Neural progenitor cell (in vitro differentiated cells): ENCODE results near the gene DMKN. TPM values are rescaled to one million over a fixed set of nuclear protein-coding genes. Genes with fewer than 3 reads are reported as not detected.

Experiments
- DNase-seq: peaks from one replicate; pipeline ENCODE4 v3.0.0-alpha.2; 2016; ENCODE audit warnings: low spot score
- H2AFZ ChIP-seq: fragments of 200-600 bp; sonication (generic); replicated peaks from 2 replicates; pipeline ENCODE4 v1.6.1; 2016; ENCODE audit warnings: antibody characterized with exemption
- H3F3A ChIP-seq: fragments of 200-600 bp; sonication (generic); 2 replicates; pipeline ENCODE4 v1.6.1; 2016; ENCODE audit warnings: antibody characterized with exemption, low read depth
- H3K27ac ChIP-seq: fragments of 200-600 bp; sonication (generic); 2 replicates; pipeline ENCODE4 v1.5.1; 2016; ENCODE audit warnings: mild to moderate bottlenecking
- H3K27me3 ChIP-seq: fragments of 200-600 bp; sonication (generic); 2 replicates; pipeline ENCODE4 v1.6.1; 2016; ENCODE audit warnings: mild to moderate bottlenecking, moderate library complexity
- H3K36me3 ChIP-seq: fragments of 200-600 bp; sonication (generic); 2 replicates; pipeline ENCODE4 v1.5.1; 2016
- H3K4me1 ChIP-seq: fragments of 200-600 bp; sonication (generic); 2 replicates; pipeline ENCODE4 v1.6.1; 2016; ENCODE audit warnings: mixed run types
- H3K4me2 ChIP-seq: fragments of 200-600 bp; sonication (generic); 2 replicates; pipeline ENCODE4 v1.6.1; 2016
- H3K4me3 ChIP-seq: fragments of 200-600 bp; sonication (generic); 2 replicates; pipeline ENCODE4 v1.5.1; 2016
- H3K79me2 ChIP-seq: fragments of 200-600 bp; sonication (generic); 2 replicates; pipeline ENCODE4 v1.6.1; 2016; ENCODE audit warnings: low read depth
- H3K9ac ChIP-seq: fragments of 200-600 bp; sonication (generic); 2 replicates; pipeline ENCODE4 v1.6.1; 2016
- H3K9me3 ChIP-seq: fragments of 200-600 bp; sonication (generic); 2 replicates; pipeline ENCODE4 v1.5.1; 2016; ENCODE audit warnings: low read depth
- H4K20me1 ChIP-seq: fragments of 200-600 bp; sonication (generic); 2 replicates; pipeline ENCODE4 v1.6.1; 2016; ENCODE audit warnings: low read depth
- H3K27ac Mint-ChIP-seq: 3 replicates; pipeline ENCODE4 v1.8.0; 2021; ENCODE audit warnings: mixed read lengths
- H3K27me3 Mint-ChIP-seq: 2 replicates; pipeline ENCODE4 v1.8.0; 2022; ENCODE audit warnings: low read depth, mild to moderate bottlenecking, inconsistent platforms, moderate library complexity, mixed read lengths; ENCODE audit not compliant: insufficient read depth
- H3K36me3 Mint-ChIP-seq: 3 replicates; pipeline ENCODE4 v1.8.0; 2021; ENCODE audit warnings: mixed read lengths
- H3K4me1 Mint-ChIP-seq: 3 replicates; pipeline ENCODE4 v1.8.0; 2021; ENCODE audit warnings: mixed read lengths
- H3K4me3 Mint-ChIP-seq: 3 replicates; pipeline ENCODE4 v1.8.0; 2021; ENCODE audit warnings: mild to moderate bottlenecking, moderate library complexity, mixed read lengths
- H3K9me3 Mint-ChIP-seq: 3 replicates; pipeline ENCODE4 v1.8.0; 2020; ENCODE audit warnings: mixed read lengths
- CTCF ChIP-seq: fragments of 200-600 bp; sonication (generic); IDR thresholded peaks from 2 replicates; pipeline ENCODE4 v1.5.1; 2017; ENCODE audit warnings: antibody characterized with exemption, mild to moderate bottlenecking
- EZH2 ChIP-seq: fragments of 200-600 bp; sonication (generic); IDR thresholded peaks from 2 replicates; pipeline ENCODE4 v1.6.1; 2017; ENCODE audit warnings: antibody characterized with exemption, mild to moderate bottlenecking, moderate library complexity
- EZH2phosphoT487 ChIP-seq: fragments of 200-600 bp; sonication (generic); IDR thresholded peaks from 2 replicates; pipeline ENCODE4 v1.6.1; 2017; ENCODE audit warnings: antibody characterized with exemption
- total RNA-seq: library from RNA; depleted of rRNA; stranded (reverse); fragments of >200 nt; gene quantifications from 2 replicates; pipeline ENCODE4 v1.2.3, GENCODE V29; 2015; ENCODE audit warnings: low replicate concordance

Gene DMKN
- total RNA-seq, 1 donor from 2014 or later: 175 TPM

GRCh38 chr19:35459414-35460082 lies 53.9 kb downstream of the DMKN start:
- H3K9ac ChIP-seq: no peak overlapping the region
- DNase-seq: no peak
- H3F3A ChIP-seq: no peaks in the 10 kb centered on the region
- no peaks in the 10 kb centered on the region for H3K27me3 ChIP-seq
- H3K27me3 Mint-ChIP-seq: peaks cover 6% of the 10 kb centered on the region
- H3K27ac Mint-ChIP-seq: no peak overlapping the region
- peaks cover 3% of the 10 kb centered on the region for H3K4me1 ChIP-seq
- no peak overlapping the region for H2AFZ ChIP-seq
- H3K27ac ChIP-seq: no peak overlapping the region
- H3K9me3 ChIP-seq: no peaks in the 10 kb centered on the region
- H3K4me2 ChIP-seq: no peak overlapping the region
- H4K20me1 ChIP-seq: no peaks in the 10 kb centered on the region
- TF ChIP-seq EZH2phosphoT487 (no peak), EZH2 (no peak), CTCF (no peak)
- H3K4me3 ChIP-seq: no peak overlapping the region
- no peaks in the 10 kb centered on the region for H3K9me3 Mint-ChIP-seq
- H3K4me3 Mint-ChIP-seq: no peak overlapping the region
- H3K79me2 ChIP-seq: no peaks in the 10 kb centered on the region
- H3K36me3 ChIP-seq: no peaks in the 10 kb centered on the region
- peaks cover 7% of the 10 kb centered on the region for H3K4me1 Mint-ChIP-seq
- H3K36me3 Mint-ChIP-seq: no peaks in the 10 kb centered on the region

- Histone ChIP-seq H2AFZ (no peak overlapping the region), H3F3A (no peaks in the 10 kb centered on the region), H3K79me2 (no peaks in the 10 kb centered on the region), H3K4me3 (no peak overlapping the region), H3K9ac (no peak overlapping the region), H3K36me3 (no peaks in the 10 kb centered on the region), H4K20me1 (no peaks in the 10 kb centered on the region), H3K27me3 (no peaks in the 10 kb centered on the region), H3K27ac (no peak overlapping the region), H3K9me3 (no peaks in the 10 kb centered on the region), H3K4me2 (no peak overlapping the region), H3K4me1 (no peaks in the 10 kb centered on the region)
- H3K36me3 Mint-ChIP-seq: no peaks in the 10 kb centered on the region
- no peaks in the 10 kb centered on the region for H3K9me3 Mint-ChIP-seq
- no peak overlapping the region for H3K4me3 Mint-ChIP-seq
- no peak for DNase-seq
- peaks cover 7% of the 10 kb centered on the region for H3K4me1 Mint-ChIP-seq
- no peak overlapping the region for H3K27ac Mint-ChIP-seq
- TF ChIP-seq EZH2: no peak
- no peak for TF ChIP-seq EZH2phosphoT487
- TF ChIP-seq CTCF: no peak
- peaks cover 6% of the 10 kb centered on the region for H3K27me3 Mint-ChIP-seq
These were observed 54.6 kb downstream of the DMKN start for GRCh38 chr19:35458731-35459391.

- TF ChIP-seq EZH2phosphoT487 (no peak), CTCF (no peak), EZH2 (no peak)
- no peak overlapping the region for H3K4me3 ChIP-seq
- Mint-ChIP-seq H3K9me3 (no peaks in the 10 kb centered on the region), H3K4me3 (no peak overlapping the region), H3K36me3 (no peaks in the 10 kb centered on the region), H3K27ac (no peak overlapping the region), H3K27me3 (peaks cover 3% of the 10 kb centered on the region), H3K4me1 (peaks cover 7% of the 10 kb centered on the region)
- H3K27me3 ChIP-seq: no peaks in the 10 kb centered on the region
- H2AFZ ChIP-seq: no peak overlapping the region
- H3K4me1 ChIP-seq: no peaks in the 10 kb centered on the region
- H3K36me3 ChIP-seq: no peaks in the 10 kb centered on the region
- no peak for DNase-seq
- no peaks in the 10 kb centered on the region for H3F3A ChIP-seq
- no peaks in the 10 kb centered on the region for H3K79me2 ChIP-seq
- no peaks in the 10 kb centered on the region for H3K9me3 ChIP-seq
- no peaks in the 10 kb centered on the region for H4K20me1 ChIP-seq
- no peak overlapping the region for H3K27ac ChIP-seq
- no peak overlapping the region for H3K4me2 ChIP-seq
- no peak overlapping the region for H3K9ac ChIP-seq
These were observed 55.3 kb downstream of the DMKN start for GRCh38 chr19:35458192-35458591.
